ENCODE data around the gene CACNA1D. TPM values are rescaled to one million over a fixed set of nuclear protein-coding genes. Genes with fewer than 3 reads are reported as not detected.

CACNA1D gene
- polyA plus RNA-seq, 1 donor (not counting 4 experiments of a cell fraction or from before 2014, with no cell fraction given), result 0.20 TPM

- H4K20me1 ChIP-seq (ENCODE audit: control insufficient read depth, extremely low read depth, insufficient read depth, low read length), result no peaks in the 10 kb centered on the region
- peaks cover 2% of the 10 kb centered on the region for H3K27me3 ChIP-seq (ENCODE audit: control insufficient read depth, extremely low read depth, insufficient read depth, low read length)
- dilution Hi-C loops (cut with MboI; ENCODE audit: extremely low pct_ligation_motif_present, low sequenced_read_pairs), result no loop called here
- no peak for DNase-seq (ENCODE audit: low read depth, low spot score)
- no peak overlapping the region for H3K4me3 ChIP-seq (ENCODE audit: control insufficient read depth in 2 of 3, extremely low read depth in 1 of 3, insufficient read depth in 2 of 3, low read depth in 1 of 3, low read length in 3 of 3)
- TF ChIP-seq, protein P1, sequence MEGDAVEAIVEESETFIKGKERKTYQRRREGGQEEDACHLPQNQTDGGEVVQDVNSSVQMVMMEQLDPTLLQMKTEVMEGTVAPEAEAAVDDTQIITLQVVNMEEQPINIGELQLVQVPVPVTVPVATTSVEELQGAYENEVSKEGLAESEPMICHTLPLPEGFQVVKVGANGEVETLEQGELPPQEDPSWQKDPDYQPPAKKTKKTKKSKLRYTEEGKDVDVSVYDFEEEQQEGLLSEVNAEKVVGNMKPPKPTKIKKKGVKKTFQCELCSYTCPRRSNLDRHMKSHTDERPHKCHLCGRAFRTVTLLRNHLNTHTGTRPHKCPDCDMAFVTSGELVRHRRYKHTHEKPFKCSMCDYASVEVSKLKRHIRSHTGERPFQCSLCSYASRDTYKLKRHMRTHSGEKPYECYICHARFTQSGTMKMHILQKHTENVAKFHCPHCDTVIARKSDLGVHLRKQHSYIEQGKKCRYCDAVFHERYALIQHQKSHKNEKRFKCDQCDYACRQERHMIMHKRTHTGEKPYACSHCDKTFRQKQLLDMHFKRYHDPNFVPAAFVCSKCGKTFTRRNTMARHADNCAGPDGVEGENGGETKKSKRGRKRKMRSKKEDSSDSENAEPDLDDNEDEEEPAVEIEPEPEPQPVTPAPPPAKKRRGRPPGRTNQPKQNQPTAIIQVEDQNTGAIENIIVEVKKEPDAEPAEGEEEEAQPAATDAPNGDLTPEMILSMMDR (optimal IDR thresholded peaks at IDR 0.05 in 1 of 3, IDR thresholded peaks at IDR 0.05 in 1 of 3, conservative IDR thresholded peaks at IDR 0.05 in 1 of 3; ENCODE audit: extremely low read depth in 1 of 3, insufficient read depth in 2 of 3, low read length in 3 of 3), result no peak
- TF ChIP-seq EZH2 (IDR thresholded peaks at IDR 0.05; ENCODE audit: low read length), result no peak
- H3K9ac ChIP-seq (ENCODE audit: control insufficient read depth, extremely low read depth, insufficient read depth, low read length), result no peak overlapping the region
- FAIRE-seq, result no peak
- H3K79me2 ChIP-seq (ENCODE audit: control insufficient read depth, insufficient read depth, low read length), result no peaks in the 10 kb centered on the region
- H3K4me2 ChIP-seq (ENCODE audit: control insufficient read depth, extremely low read depth, insufficient read depth, low read depth, low read length), result no peak overlapping the region
- H3K27ac ChIP-seq (ENCODE audit: control insufficient read depth, insufficient read depth, low read length), result no peak overlapping the region
- no peak overlapping the region for H2AFZ ChIP-seq (ENCODE audit: control insufficient read depth, low read length)
- no peaks in the 10 kb centered on the region for H3K9me3 ChIP-seq (ENCODE audit: control insufficient read depth, low read depth, low read length)
- no peaks in the 10 kb centered on the region for H3K4me1 ChIP-seq (ENCODE audit: control insufficient read depth, extremely low read depth, insufficient read depth, low read length)
- no peaks in the 10 kb centered on the region for H3K36me3 ChIP-seq (ENCODE audit: control insufficient read depth in 2 of 2, extremely low read depth in 1 of 2, insufficient read depth in 2 of 2, low read length in 2 of 2)
- no peaks in the 10 kb centered on the region for H3K9me1 ChIP-seq (ENCODE audit: control insufficient read depth, extremely low read depth, insufficient read depth, low read length)
Observed at GRCh38 chr3:53501178-53501577, 6.8 kb downstream of the CACNA1D start.

DNA sequence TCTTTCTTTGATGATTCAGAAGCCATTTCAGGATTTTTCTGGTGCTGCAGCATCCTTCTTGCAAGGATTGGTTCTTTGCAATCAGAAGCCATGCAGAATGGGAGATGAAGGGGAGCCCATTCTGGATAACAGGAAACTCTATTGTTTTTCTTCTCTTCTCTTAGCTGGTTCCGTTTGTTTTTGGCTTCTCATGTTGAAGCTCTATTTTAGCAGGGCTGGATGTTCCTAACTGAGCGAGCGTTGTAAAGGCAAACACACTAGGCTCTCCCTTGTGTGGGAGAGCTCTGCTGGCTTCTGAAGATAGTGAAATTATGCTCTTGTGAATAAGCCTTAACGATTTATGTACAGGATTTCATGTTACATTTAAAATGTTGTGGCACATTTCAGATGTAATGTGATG is 8.3 kb downstream of the CACNA1D start:
- Histone ChIP-seq H3K9ac (ENCODE audit: control insufficient read depth, extremely low read depth, insufficient read depth, low read length) (no peak overlapping the region), H3K4me1 (ENCODE audit: control insufficient read depth, extremely low read depth, insufficient read depth, low read length) (no peaks in the 10 kb centered on the region), H4K20me1 (ENCODE audit: control insufficient read depth, extremely low read depth, insufficient read depth, low read length) (no peaks in the 10 kb centered on the region), H3K9me1 (ENCODE audit: control insufficient read depth, extremely low read depth, insufficient read depth, low read length) (no peaks in the 10 kb centered on the region), H3K4me2 (ENCODE audit: control insufficient read depth, extremely low read depth, insufficient read depth, low read depth, low read length) (no peak overlapping the region), H3K9me3 (ENCODE audit: control insufficient read depth, low read depth, low read length) (no peaks in the 10 kb centered on the region), H3K36me3 (ENCODE audit: control insufficient read depth in 2 of 2, extremely low read depth in 1 of 2, insufficient read depth in 2 of 2, low read length in 2 of 2) (no peaks in the 10 kb centered on the region), H3K4me3 (ENCODE audit: control insufficient read depth in 2 of 3, extremely low read depth in 1 of 3, insufficient read depth in 2 of 3, low read depth in 1 of 3, low read length in 3 of 3) (no peak overlapping the region), H3K27me3 (ENCODE audit: control insufficient read depth, extremely low read depth, insufficient read depth, low read length) (no peaks in the 10 kb centered on the region), H2AFZ (ENCODE audit: control insufficient read depth, low read length) (no peak overlapping the region), H3K27ac (ENCODE audit: control insufficient read depth, insufficient read depth, low read length) (no peak overlapping the region), H3K79me2 (ENCODE audit: control insufficient read depth, insufficient read depth, low read length) (no peaks in the 10 kb centered on the region)
- dilution Hi-C loops (cut with MboI; ENCODE audit: extremely low pct_ligation_motif_present, low sequenced_read_pairs), result no loop called here
- FAIRE-seq, result no peak
- TF ChIP-seq, protein P1 (optimal IDR thresholded peaks at IDR 0.05 in 1 of 3, IDR thresholded peaks at IDR 0.05 in 1 of 3, conservative IDR thresholded peaks at IDR 0.05 in 1 of 3; ENCODE audit: extremely low read depth in 1 of 3, insufficient read depth in 2 of 3, low read length in 3 of 3), result no peak
- TF ChIP-seq EZH2 (IDR thresholded peaks at IDR 0.05; ENCODE audit: low read length), result no peak
- DNase-seq (ENCODE audit: low read depth, low spot score), result no peak
